B cell (primary cell): ENCODE measurements around the gene ICOSLG. TPM values are rescaled to one million over a fixed set of nuclear protein-coding genes. Genes with fewer than 3 reads are reported as not detected.
"Not testable (repeated sequence)": the region's sequence is repeated elsewhere in the genome, so short reads cannot be mapped to it uniquely, and the experiment has no call there.

ENCODE experiments used
- ATAC-seq: fragments of 200-7000 bp; cut with Tn5 transposase; one replicate; pipeline ENCODE4 v1.10.0; 2021; ENCODE audit warnings: low read depth, mild to moderate bottlenecking, moderate number of reproducible peaks, moderate library complexity
- CTCF ChIA-PET: fragments of 350-600 bp; sonication (Branson Sonifier 250); formaldehyde crosslinking; loops from one replicate; lab custom pipeline; 2021; ENCODE audit warnings: antibody characterized with exemption, inconsistent platforms; lab: Charles Lee
- POLR2A ChIA-PET: fragments of 350-600 bp; sonication (Branson Sonifier 250); formaldehyde crosslinking; loops from one replicate; lab custom pipeline; 2021; ENCODE audit warnings: antibody characterized with exemption; lab: Charles Lee
- DNase-seq: peaks from one replicate; pipeline ENCODE4 v3.0.0; 2013
- H2AFZ ChIP-seq: 2 replicates; pipeline ENCODE4 v1.6.1; 2012; ENCODE audit warnings: mild to moderate bottlenecking, low read depth, low read length; ENCODE audit not compliant: insufficient read depth, poor library complexity, severe bottlenecking
- H3K27ac ChIP-seq, 2 donors: 1 replicate in 1 of 2; 2 replicates in 1 of 2; pipeline ENCODE4 v1.5.1; 2012 to 2013; ENCODE audit warnings: low read length in 2 of 2, mild to moderate bottlenecking in 2 of 2, moderate library complexity in 1 of 2
- H3K27me3 ChIP-seq, 4 experiments: fragments of 200-600 bp in 1 of 4; sonication (generic) in 1 of 4; replicated peaks in 1 of 4; 1 replicate in 2 of 4; 2 replicates in 2 of 4; pipeline versions ENCODE4 v1.6.1 to v1.7.0; 2013 to 2016; ENCODE audit warnings: low read length in 3 of 4, mild to moderate bottlenecking in 2 of 4, mixed read lengths in 1 of 4, moderate library complexity in 1 of 4; ENCODE audit not compliant: insufficient read depth in 4 of 4, control insufficient read depth in 3 of 4; ENCODE audit errors: control extremely low read depth in 1 of 4
- H3K36me3 ChIP-seq, 2 experiments: replicated peaks in 1 of 2; 1 replicate in 1 of 2; 2 replicates in 1 of 2; pipeline versions ENCODE4 v1.6.1 to v1.7.1; 2013; ENCODE audit warnings: low read length in 1 of 2; ENCODE audit not compliant: insufficient read depth in 2 of 2, control insufficient read depth in 1 of 2; ENCODE audit errors: control extremely low read depth in 1 of 2, extremely low read depth in 1 of 2
- H3K4me1 ChIP-seq, 2 donors: fragments of 200-600 bp in 1 of 2; sonication (generic) in 1 of 2; 1 replicate in 1 of 2; 2 replicates in 1 of 2; pipeline versions ENCODE4 v1.5.1 to v1.6.1; 2013 to 2017; ENCODE audit warnings: low read length in 2 of 2; ENCODE audit not compliant: control insufficient read depth in 2 of 2, insufficient read depth in 2 of 2
- H3K4me2 ChIP-seq: replicated peaks from 2 replicates; pipeline ENCODE3; 2012; ENCODE audit warnings: mild to moderate bottlenecking, low read depth, low read length; ENCODE audit not compliant: poor library complexity, severe bottlenecking
- H3K4me3 ChIP-seq, 5 experiments: fragments of 200-600 bp in 1 of 5; sonication (generic) in 1 of 5; 1 replicate in 3 of 5; 2 replicates in 2 of 5; pipeline versions ENCODE4 v1.5.1 to v1.7.0; 2011 to 2016; ENCODE audit warnings: low read length in 4 of 5, mild to moderate bottlenecking in 4 of 5, low read depth in 2 of 5, control low read depth in 1 of 5, moderate library complexity in 1 of 5; ENCODE audit not compliant: insufficient read depth in 1 of 5; ENCODE audit errors: control extremely low read depth in 1 of 5, extremely low read depth in 1 of 5
- H3K79me2 ChIP-seq: fragments of 200-600 bp; sonication (generic); one replicate; pipeline ENCODE4 v1.6.0; 2016; ENCODE audit warnings: low read length; ENCODE audit not compliant: control insufficient read depth, insufficient read depth
- H3K9ac ChIP-seq: fragments of 200-600 bp; sonication (generic); 2 replicates; pipeline ENCODE4 v1.6.1; 2017; ENCODE audit warnings: mild to moderate bottlenecking, low read length, moderate library complexity
- H3K9me3 ChIP-seq, 3 donors: one replicate each; pipeline versions ENCODE4 v1.6.1 to v1.7.1; 2013; ENCODE audit warnings: low read length in 2 of 3; ENCODE audit not compliant: control insufficient read depth in 2 of 3, insufficient read depth in 1 of 3; ENCODE audit errors: control extremely low read depth in 1 of 3
- H4K20me1 ChIP-seq: 2 replicates; pipeline ENCODE4 v1.6.0; 2012; ENCODE audit warnings: mild to moderate bottlenecking, low read length; ENCODE audit not compliant: insufficient read depth, control insufficient read depth, poor library complexity, severe bottlenecking
- H3K27ac Mint-ChIP-seq: one replicate; pipeline ENCODE4 v1.8.0; 2021; ENCODE audit warnings: mixed read lengths
- H3K27me3 Mint-ChIP-seq: one replicate; pipeline ENCODE4 v1.8.0; 2021; ENCODE audit warnings: mixed read lengths
- H3K4me1 Mint-ChIP-seq: one replicate; pipeline ENCODE4 v1.8.0; 2021; ENCODE audit warnings: mixed read lengths
- H3K4me3 Mint-ChIP-seq: one replicate; pipeline ENCODE4 v1.8.0; 2021; ENCODE audit warnings: mixed read lengths
- H3K9me3 Mint-ChIP-seq: one replicate; pipeline ENCODE4 v1.8.0; 2022; ENCODE audit warnings: mixed read lengths; ENCODE audit not compliant: insufficient read depth
- WGBS: methylation state at CpG from one replicate; pipeline ENCODE4 v1.1.5; 2013; ENCODE audit warnings: missing lambda C conversion rate; ENCODE audit not compliant: insufficient coverage; 5-methylcytosine and 5-hydroxymethylcytosine counted together
- intact Hi-C: fragments of 100-400 bp; cut with micrococcal nuclease; formaldehyde crosslinking; loops from one replicate; pipeline ENCODE4 v1.10.0; 2022
- polyA plus RNA-seq: library from polyadenylated mRNA; depleted of rRNA; stranded (reverse); fragments of >200 nt; gene quantifications from 2 replicates; pipeline ENCODE4 v1.2.3, GENCODE V29; 2012
- total RNA-seq, 2 donors: library from RNA; stranded (reverse); fragments of 120-200 nt in 1 of 2; gene quantifications; 1 replicate in 1 of 2; 2 replicates in 1 of 2; pipeline versions ENCODE4 v1.2.3 to v1.2.4, GENCODE V29; 2013 to 2022

The ICOSLG gene
- total and polyA plus RNA-seq, 2 donors (not counting 1 experiment from before 2014, with no cell fraction given), result 40.2 to 124 TPM

DNA sequence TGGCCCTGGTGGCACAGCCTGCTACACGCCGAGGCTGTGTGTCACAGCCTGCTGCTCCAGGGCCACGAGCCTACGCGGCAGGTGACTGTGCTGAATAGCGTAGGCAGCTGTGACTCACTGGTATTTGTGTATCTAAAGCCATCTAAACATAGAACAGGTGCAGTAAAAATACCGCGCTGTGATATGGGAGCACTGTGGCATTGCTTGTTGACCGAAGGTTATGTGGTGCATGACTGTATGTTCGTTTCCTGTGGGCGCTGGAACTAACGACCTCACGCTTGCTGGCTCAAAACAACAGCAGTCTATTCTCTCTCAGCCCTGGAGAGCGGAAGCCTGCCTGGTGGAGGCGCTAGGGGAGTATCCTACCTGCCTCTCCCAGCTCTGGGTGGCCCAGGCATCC, 3.2 kb upstream of the ICOSLG start:
- H3K27ac Mint-ChIP-seq, H2AFZ ChIP-seq, H3K9ac ChIP-seq, H3K27me3 Mint-ChIP-seq, CTCF ChIA-PET, H3K4me3 ChIP-seq, intact Hi-C loops, H3K4me2 ChIP-seq, H3K4me3 Mint-ChIP-seq, H3K4me1 Mint-ChIP-seq, H3K9me3 Mint-ChIP-seq, H3K79me2 ChIP-seq, POLR2A ChIA-PET, H3K27me3 ChIP-seq, H3K4me1 ChIP-seq, H3K36me3 ChIP-seq, DNase-seq, H3K9me3 ChIP-seq, H3K27ac ChIP-seq, H4K20me1 ChIP-seq: not testable (repeated sequence)
- no CpG with 5 or more reads among the region's 15 CpGs for WGBS
- peak; percentile 55 for ATAC-seq

DNA sequence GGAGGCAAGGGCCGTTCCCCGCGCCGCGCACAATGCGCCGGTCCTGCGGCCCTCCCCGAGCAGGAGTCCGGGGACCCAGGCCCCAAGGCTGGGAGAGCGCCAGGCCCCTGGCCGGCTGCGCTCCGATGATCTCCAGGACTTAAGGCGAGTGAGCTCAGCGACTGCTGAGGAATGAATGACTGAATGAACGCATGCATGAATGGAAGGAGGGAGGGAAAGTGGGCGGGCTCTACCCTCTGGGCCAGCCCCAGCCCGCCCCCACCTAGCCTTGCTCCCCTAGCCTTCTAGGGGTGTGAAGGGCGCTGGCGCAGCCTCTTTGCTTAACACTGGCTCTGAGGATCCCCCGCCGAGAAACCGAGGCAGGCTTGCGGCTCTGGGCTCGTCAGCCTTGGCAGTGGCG, 538 bp upstream of the ICOSLG start:
- H2AFZ ChIP-seq, H4K20me1 ChIP-seq, H3K4me3 Mint-ChIP-seq, H3K4me1 Mint-ChIP-seq, H3K4me2 ChIP-seq, H3K36me3 ChIP-seq, H3K27ac Mint-ChIP-seq, H3K9ac ChIP-seq, H3K79me2 ChIP-seq, intact Hi-C loops, H3K27me3 Mint-ChIP-seq, H3K4me3 ChIP-seq, H3K9me3 Mint-ChIP-seq, CTCF ChIA-PET, H3K27me3 ChIP-seq, H3K9me3 ChIP-seq, DNase-seq, H3K4me1 ChIP-seq, H3K27ac ChIP-seq, POLR2A ChIA-PET: not testable (repeated sequence)
- no CpG with 5 or more reads among the region's 27 CpGs for WGBS
- ATAC-seq, result peak; percentile 44

DNA sequence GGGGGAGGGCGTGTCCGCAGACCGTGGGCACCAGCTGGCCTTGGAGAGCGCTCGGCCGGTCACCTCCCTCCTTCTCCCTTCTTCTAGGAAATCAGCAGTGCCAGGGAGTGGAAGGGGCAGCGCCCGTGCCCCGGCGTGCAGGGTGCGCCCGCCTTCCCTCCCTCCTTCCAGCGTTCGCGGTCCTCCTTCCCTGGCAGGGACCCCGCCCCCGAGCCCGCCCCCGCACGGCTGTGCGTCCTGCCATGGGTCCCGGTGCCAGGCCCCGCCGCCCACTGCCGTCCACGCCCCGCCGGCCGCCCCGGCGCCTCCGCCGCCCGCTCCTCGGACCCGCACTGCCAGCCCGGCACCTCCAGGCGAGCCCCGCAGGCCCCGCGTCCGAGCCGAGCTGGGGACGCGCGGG, 390 bp downstream of the ICOSLG start:
- no CpG with 5 or more reads among the region's 46 CpGs for WGBS
- H3K36me3 ChIP-seq, H3K27ac ChIP-seq, H3K9me3 ChIP-seq, POLR2A ChIA-PET, H3K9me3 Mint-ChIP-seq, intact Hi-C loops, H3K27me3 ChIP-seq, H3K27ac Mint-ChIP-seq, H3K4me1 ChIP-seq, CTCF ChIA-PET, H3K4me3 Mint-ChIP-seq, H3K79me2 ChIP-seq, H3K4me2 ChIP-seq, H3K4me1 Mint-ChIP-seq, ATAC-seq, DNase-seq, H3K27me3 Mint-ChIP-seq, H3K4me3 ChIP-seq, H3K9ac ChIP-seq, H4K20me1 ChIP-seq, H2AFZ ChIP-seq: not testable (repeated sequence)

DNA sequence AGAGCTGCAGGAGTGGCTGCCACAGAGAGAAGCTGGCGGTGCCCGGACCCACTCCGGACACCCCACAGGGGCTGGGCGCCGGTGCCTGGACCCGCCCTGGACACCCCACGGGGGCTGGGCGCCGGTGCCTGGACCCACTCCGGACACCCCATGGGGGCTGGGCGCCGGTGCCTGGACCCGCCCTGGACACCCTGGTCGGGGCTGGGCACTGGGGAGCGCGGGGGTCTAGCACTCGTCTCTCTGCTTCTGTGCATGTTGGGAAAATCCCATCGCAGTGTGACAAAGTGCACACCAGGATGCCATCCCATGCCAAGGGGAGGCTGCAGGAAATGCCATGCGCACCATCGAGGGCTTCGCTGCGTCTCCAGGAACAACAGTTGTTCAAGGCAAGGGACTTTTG, 11.2 kb downstream of the ICOSLG start:
- H3K79me2 ChIP-seq, DNase-seq, H3K27me3 Mint-ChIP-seq, H3K9me3 Mint-ChIP-seq, H3K9ac ChIP-seq, H3K4me1 ChIP-seq, intact Hi-C loops, H3K4me2 ChIP-seq, H3K27me3 ChIP-seq, H2AFZ ChIP-seq, ATAC-seq, H3K9me3 ChIP-seq, CTCF ChIA-PET, H4K20me1 ChIP-seq, H3K4me1 Mint-ChIP-seq, H3K4me3 Mint-ChIP-seq, H3K27ac ChIP-seq, H3K4me3 ChIP-seq, H3K36me3 ChIP-seq, H3K27ac Mint-ChIP-seq, POLR2A ChIA-PET: not testable (repeated sequence)
- WGBS, result no CpG with 5 or more reads among the region's 22 CpGs
